ENCODE measurements around the gene GBP7.
A peak's percentile ranks its signal among the peaks of the same experiment; 100 is the strongest.
"Not testable (repeated sequence)": the region's sequence is repeated elsewhere in the genome, so short reads cannot be mapped to it uniquely, and the experiment has no call there.

The GBP7 gene

DNA sequence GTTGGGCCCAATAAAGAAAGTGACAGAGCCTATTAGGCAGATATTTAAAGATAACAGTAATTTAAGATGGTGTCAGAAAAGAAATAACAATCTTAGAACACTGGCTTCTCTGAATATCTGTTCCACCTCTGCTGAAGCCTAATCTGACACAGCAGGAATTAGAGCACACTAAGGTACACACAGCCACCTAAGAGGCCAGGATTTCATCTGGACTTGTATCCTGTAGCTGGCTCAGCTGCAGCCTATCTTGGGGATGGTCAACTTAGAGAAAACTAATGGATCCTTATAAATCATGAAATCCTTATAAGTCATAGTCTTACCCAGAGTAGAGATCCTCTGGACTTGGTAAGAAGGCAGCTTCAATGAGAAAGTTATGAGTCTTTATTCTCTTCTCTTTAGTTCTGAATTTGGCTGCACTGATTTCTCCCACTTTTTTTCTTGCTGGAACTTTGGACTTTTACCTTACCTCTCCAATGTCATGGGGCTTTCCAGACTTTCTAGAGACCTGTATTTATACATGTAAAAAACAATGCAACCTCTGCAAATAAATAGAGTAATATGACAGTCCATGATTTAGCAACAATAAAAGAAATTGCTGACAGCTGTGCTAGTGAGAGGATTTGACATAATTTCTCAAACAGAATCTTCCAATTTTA is at the start of gene GBP7:
Gene GBP7, minus strand, starts transcription at position 403 of the 656 bp plus-strand sequence. CDS start 4,068 bp downstream, outside the sequence.
- peaks cover 5% of the 10 kb centered on the region for H3K4me1 Mint-ChIP-seq (ENCODE audit: low read depth)
- H3K36me3 Mint-ChIP-seq (ENCODE audit: low read depth) = no peaks in the 10 kb centered on the region
- H3K27me3 Mint-ChIP-seq = no peaks in the 10 kb centered on the region
- no peaks in the 10 kb centered on the region for H3K9me3 Mint-ChIP-seq
- H3K27ac Mint-ChIP-seq = no peak within 1 kb of the TSS
- intact Hi-C loops (cut with micrococcal nuclease) = no loop called here
- no peak within 1 kb of the TSS for H3K4me3 Mint-ChIP-seq

DNA sequence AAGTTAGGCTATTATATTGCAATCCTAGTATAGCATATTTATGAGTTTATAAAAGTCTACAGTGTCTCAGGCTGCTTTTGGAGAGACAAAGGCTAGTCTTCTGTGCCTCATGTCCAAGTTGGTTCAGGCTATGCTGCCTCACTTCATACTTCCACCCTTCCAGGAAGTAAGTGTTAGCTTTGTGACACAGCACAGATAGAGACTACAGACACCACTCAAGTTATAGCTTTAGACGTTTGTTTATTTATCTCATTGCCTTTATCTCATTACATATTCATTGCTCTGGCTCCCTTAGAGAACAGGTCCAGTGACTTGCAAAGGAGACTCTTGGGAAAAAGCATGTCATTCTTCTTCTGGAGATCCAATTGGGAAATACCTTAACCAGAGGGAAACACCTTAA is 45.5 kb upstream of the GBP7 start:
- Mint-ChIP-seq H3K9me3 (peaks cover 16% of the 10 kb centered on the region), H3K27ac (no peak overlapping the region), H3K36me3 (ENCODE audit: low read depth) (no peaks in the 10 kb centered on the region), H3K27me3 (no peaks in the 10 kb centered on the region), H3K4me1 (ENCODE audit: low read depth) (no peaks in the 10 kb centered on the region), H3K4me3 (no peak overlapping the region)
- intact Hi-C loops (cut with micrococcal nuclease) = no loop called here

- H3K4me1 Mint-ChIP-seq (ENCODE audit: low read depth); H3K4me3 Mint-ChIP-seq; H3K27ac Mint-ChIP-seq; H3K36me3 Mint-ChIP-seq (ENCODE audit: low read depth); intact Hi-C loops (cut with micrococcal nuclease); H3K27me3 Mint-ChIP-seq: not testable (repeated sequence)
- H3K9me3 Mint-ChIP-seq = peaks cover 16% of the 10 kb centered on the region
These were observed 44.0 kb upstream of the GBP7 start for GRCh38 chr1:89219851-89220250.

DNA sequence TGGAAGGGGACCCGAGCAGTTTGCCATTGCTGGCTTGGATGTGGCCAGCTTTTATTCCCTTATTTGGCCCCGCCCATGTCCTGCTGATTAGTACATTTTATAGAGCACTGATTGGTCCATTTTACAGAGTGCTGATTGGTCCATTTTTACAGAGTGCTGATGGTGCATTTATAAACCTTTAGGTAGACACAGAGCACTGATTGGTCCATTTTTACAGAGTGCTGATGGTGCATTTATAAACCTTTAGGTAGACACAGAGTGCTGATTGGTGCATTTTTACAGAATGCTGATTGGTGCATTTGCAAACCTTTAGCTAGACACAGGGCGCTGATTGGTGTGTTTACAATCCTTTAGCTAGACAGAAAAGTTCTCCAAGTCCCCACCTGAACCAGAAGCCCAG is 43.1 kb upstream of the GBP7 start:
- H3K36me3 Mint-ChIP-seq (ENCODE audit: low read depth); H3K27me3 Mint-ChIP-seq; H3K4me3 Mint-ChIP-seq; intact Hi-C loops (cut with micrococcal nuclease); H3K4me1 Mint-ChIP-seq (ENCODE audit: low read depth); H3K27ac Mint-ChIP-seq: not testable (repeated sequence)
- peaks cover 16% of the 10 kb centered on the region for H3K9me3 Mint-ChIP-seq

- no peaks in the 10 kb centered on the region for H3K27me3 Mint-ChIP-seq
- no peaks in the 10 kb centered on the region for H3K36me3 Mint-ChIP-seq (ENCODE audit: low read depth)
- H3K27ac Mint-ChIP-seq = no peak overlapping the region
- H3K4me3 Mint-ChIP-seq = no peak overlapping the region
- H3K4me1 Mint-ChIP-seq (ENCODE audit: low read depth) = no peaks in the 10 kb centered on the region
- intact Hi-C loops (cut with micrococcal nuclease) = no loop called here
- H3K9me3 Mint-ChIP-seq = peaks cover 15% of the 10 kb centered on the region
These were observed 37.5 kb upstream of the GBP7 start for GRCh38 chr1:89213347-89213746.

- Mint-ChIP-seq H3K36me3 (ENCODE audit: low read depth) (no peaks in the 10 kb centered on the region), H3K4me3 (no peak overlapping the region), H3K27ac (no peak overlapping the region), H3K4me1 (ENCODE audit: low read depth) (no peaks in the 10 kb centered on the region), H3K27me3 (no peaks in the 10 kb centered on the region), H3K9me3 (peaks cover 24% of the 10 kb centered on the region)
- intact Hi-C loops (cut with micrococcal nuclease) = no loop called here
These were observed 35.3 kb upstream of the GBP7 start for GRCh38 chr1:89211035-89211634.

GRCh38 chr1:89206373-89206772 is 30.6 kb upstream of the GBP7 start:
- H3K36me3 Mint-ChIP-seq (ENCODE audit: low read depth) = no peaks in the 10 kb centered on the region
- H3K27ac Mint-ChIP-seq = no peak overlapping the region

DNA sequence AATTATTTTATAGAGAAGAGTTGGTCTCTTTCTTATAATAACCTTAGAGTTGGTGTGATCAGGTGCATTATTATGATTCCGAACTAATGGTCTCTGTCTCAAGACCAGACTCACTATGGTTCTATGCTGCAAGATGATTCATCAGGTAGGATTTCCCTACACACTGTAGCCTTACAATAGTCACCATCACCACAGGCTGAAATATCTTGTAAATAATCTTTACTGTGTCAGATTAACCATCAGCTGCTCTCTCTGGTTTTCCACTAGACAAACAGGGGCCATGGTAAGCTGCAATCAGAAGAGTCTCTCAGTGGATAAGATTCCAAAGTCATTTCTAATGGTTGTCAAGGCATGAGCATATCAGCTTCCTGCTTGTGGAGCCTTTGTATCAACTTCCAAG is 27.4 kb upstream of the GBP7 start:
- intact Hi-C loops (cut with micrococcal nuclease) = no loop called here
- H3K27ac Mint-ChIP-seq = no peak overlapping the region
- H3K27me3 Mint-ChIP-seq = peaks cover under 1% of the 10 kb centered on the region
- no peak overlapping the region for H3K4me3 Mint-ChIP-seq
- H3K36me3 Mint-ChIP-seq (ENCODE audit: low read depth) = peaks cover 3% of the 10 kb centered on the region
- peaks cover 20% of the 10 kb centered on the region for H3K4me1 Mint-ChIP-seq (ENCODE audit: low read depth)
- H3K9me3 Mint-ChIP-seq = peaks cover 40% of the 10 kb centered on the region

More at GRCh38 chr1:89206373-89206772, 30.6 kb upstream of the GBP7 start:
- Mint-ChIP-seq H3K4me3 (no peak overlapping the region), H3K4me1 (ENCODE audit: low read depth) (peaks cover under 1% of the 10 kb centered on the region), H3K27me3 (no peaks in the 10 kb centered on the region), H3K9me3 (peaks cover 46% of the 10 kb centered on the region)
- intact Hi-C loops (cut with micrococcal nuclease) = no loop called here

DNA sequence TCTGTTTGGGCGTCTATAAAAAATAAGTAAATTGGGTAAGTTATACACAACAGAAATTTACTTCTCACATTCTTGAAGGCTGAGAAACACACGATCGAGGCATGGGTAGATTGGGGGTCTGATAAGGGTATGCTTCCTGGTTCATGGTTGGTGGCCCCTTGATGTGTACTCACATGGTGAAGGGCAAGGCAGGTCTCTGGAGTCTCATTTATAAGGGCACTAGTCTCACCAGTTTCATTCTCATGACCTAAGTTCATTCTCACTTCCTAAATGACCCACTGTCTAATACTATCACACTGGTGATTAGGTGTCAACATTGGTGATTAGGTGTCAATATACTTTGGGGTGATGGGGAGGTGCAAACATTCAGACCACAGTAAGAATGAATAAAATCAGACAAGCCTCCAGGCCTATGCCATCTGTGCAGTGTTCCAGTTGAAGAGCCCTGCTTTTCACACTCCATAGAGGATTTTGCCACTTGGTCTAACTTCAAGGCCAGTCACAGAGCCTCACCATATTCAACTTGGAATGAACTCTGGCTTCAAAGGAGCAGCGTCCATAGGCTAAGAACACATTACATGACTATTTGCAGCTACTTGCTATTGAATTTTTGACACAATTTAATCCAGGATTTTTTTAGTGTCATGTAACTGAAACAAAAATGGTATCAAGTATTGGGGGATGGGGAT is 25.4 kb upstream of the GBP7 start:
- peaks cover 27% of the 10 kb centered on the region for H3K4me1 Mint-ChIP-seq (ENCODE audit: low read depth)
- no peak overlapping the region for H3K27ac Mint-ChIP-seq
- H3K27me3 Mint-ChIP-seq = peaks cover 11% of the 10 kb centered on the region
- peaks cover 23% of the 10 kb centered on the region for H3K9me3 Mint-ChIP-seq
- no peak overlapping the region for H3K4me3 Mint-ChIP-seq
- intact Hi-C loops (cut with micrococcal nuclease) = no loop called here
- H3K36me3 Mint-ChIP-seq (ENCODE audit: low read depth) = peaks cover 6% of the 10 kb centered on the region

DNA sequence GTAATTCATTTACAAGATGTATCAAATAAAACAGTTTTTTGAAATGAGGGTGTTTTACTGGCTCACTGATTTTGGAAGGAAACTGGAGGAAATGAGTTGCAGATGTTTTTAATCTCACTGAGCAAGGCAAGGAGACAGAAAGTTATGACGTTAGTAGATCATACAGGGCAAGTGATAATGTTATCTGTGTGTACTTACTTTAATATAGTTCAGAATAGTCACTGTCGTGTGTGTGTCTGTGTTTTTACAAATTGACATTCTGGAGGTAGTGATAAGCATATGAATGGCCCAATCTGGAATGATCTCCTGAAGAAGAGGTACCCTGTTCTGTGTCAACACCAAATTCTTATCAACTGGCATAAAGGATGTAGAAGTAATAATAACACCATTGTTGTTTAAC is 24.9 kb upstream of the GBP7 start:
- intact Hi-C loops (cut with micrococcal nuclease) = no loop called here
- peaks cover 6% of the 10 kb centered on the region for H3K36me3 Mint-ChIP-seq (ENCODE audit: low read depth)
- no peak overlapping the region for H3K27ac Mint-ChIP-seq
- H3K9me3 Mint-ChIP-seq = peaks cover 21% of the 10 kb centered on the region
- peaks cover 11% of the 10 kb centered on the region for H3K27me3 Mint-ChIP-seq
- no peak overlapping the region for H3K4me3 Mint-ChIP-seq
- peaks cover 27% of the 10 kb centered on the region for H3K4me1 Mint-ChIP-seq (ENCODE audit: low read depth)

GRCh38 chr1:89199525-89200031 is 23.8 kb upstream of the GBP7 start:
- Mint-ChIP-seq H3K4me1 (ENCODE audit: low read depth) (peaks cover 27% of the 10 kb centered on the region), H3K9me3 (peaks cover 10% of the 10 kb centered on the region), H3K4me3 (no peak overlapping the region)

DNA sequence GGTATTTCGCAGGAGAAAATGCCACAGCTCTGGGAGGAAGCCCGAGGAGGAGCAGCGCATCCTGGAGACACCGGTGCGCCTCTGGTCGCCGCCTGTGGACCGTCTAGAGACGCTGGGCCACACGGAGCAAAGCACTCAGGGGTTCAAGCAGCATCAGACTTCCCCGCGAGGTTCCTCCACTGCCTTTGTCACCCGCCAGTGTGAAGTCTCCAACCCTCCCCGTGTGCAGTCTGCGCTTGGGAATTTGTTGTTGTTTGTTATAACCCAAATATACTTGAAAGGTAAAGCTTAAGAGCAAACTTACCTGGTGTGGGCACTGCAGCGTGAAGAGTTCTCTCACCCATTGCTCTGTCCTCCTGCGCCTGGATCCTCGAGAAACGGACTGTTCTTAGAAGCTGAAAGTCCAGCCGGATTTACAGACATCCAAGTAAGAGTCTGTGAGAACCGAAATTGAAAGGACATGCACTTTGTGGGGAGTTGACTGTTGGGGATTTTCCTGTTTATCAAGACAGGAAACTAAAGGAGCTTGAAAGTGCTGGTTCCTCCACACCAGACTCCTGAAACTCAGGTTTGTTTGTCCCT is 22.8 kb upstream of the GBP7 start, which contains the start of gene GBP4:
Gene GBP4, minus strand, starts transcription at position 452 of the 582 bp plus-strand sequence. Its CDS starts 108 bp downstream, at position 344.
- peaks cover 27% of the 10 kb centered on the region for H3K4me1 Mint-ChIP-seq (ENCODE audit: low read depth)

More at GRCh38 chr1:89199525-89200031, 23.8 kb upstream of the GBP7 start:
- H3K36me3 Mint-ChIP-seq (ENCODE audit: low read depth) = peaks cover 6% of the 10 kb centered on the region
- H3K27ac Mint-ChIP-seq = peak overlapping the region; percentile 70
- H3K27me3 Mint-ChIP-seq = peaks cover 11% of the 10 kb centered on the region
- intact Hi-C loops (cut with micrococcal nuclease) = no loop called here

GRCh38 chr1:89198081-89198480 is 22.3 kb upstream of the GBP7 start:
- peak overlapping the region; percentile 80 for H3K4me3 Mint-ChIP-seq
- H3K9me3 Mint-ChIP-seq = no peaks in the 10 kb centered on the region
- H3K36me3 Mint-ChIP-seq (ENCODE audit: low read depth) = peaks cover 6% of the 10 kb centered on the region
- intact Hi-C loops (cut with micrococcal nuclease) = no loop called here
- H3K27me3 Mint-ChIP-seq = peaks cover 11% of the 10 kb centered on the region
- peak overlapping the region; percentile 70 for H3K27ac Mint-ChIP-seq
- H3K4me1 Mint-ChIP-seq (ENCODE audit: low read depth) = peaks cover 27% of the 10 kb centered on the region

More for the DNA sequence above, 22.8 kb upstream of the GBP7 start, which contains the start of gene GBP4:
- Mint-ChIP-seq H3K4me3 (peak within 1 kb of the TSS; percentile 80), H3K36me3 (ENCODE audit: low read depth) (peaks cover 6% of the 10 kb centered on the region), H3K9me3 (peaks cover under 1% of the 10 kb centered on the region), H3K27me3 (peaks cover 11% of the 10 kb centered on the region), H3K27ac (peak within 1 kb of the TSS; percentile 70)
- intact Hi-C loops (cut with micrococcal nuclease) = no loop called here

DNA sequence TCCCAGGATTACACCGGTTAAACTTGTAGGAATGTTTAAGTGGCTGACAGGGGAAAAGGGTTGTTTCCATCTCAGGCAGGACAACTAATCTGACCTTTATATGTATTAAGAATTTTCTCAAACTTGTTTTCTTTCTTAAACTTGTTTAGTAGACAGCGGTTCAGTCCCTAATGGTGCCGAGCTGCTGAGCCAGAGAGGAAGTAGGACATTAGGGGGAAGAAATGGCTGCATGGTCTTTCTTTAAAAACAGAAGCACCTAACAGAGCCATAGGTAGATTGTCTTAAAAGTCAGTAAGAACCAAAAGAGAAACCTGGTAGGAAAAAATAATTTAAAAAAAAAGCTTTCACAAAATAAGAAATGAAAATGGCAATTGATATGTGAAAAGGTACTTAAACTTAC is 19.7 kb upstream of the GBP7 start:
- H3K27ac Mint-ChIP-seq = no peak overlapping the region
- H3K27me3 Mint-ChIP-seq = peaks cover 11% of the 10 kb centered on the region
- H3K4me3 Mint-ChIP-seq = no peak overlapping the region
- intact Hi-C loops (cut with micrococcal nuclease) = no loop called here
- H3K4me1 Mint-ChIP-seq (ENCODE audit: low read depth) = peaks cover 17% of the 10 kb centered on the region
- peaks cover 6% of the 10 kb centered on the region for H3K36me3 Mint-ChIP-seq (ENCODE audit: low read depth)
- no peaks in the 10 kb centered on the region for H3K9me3 Mint-ChIP-seq

Data from dendritic cell treated with granulocyte-macrophage colony-stimulating factor and Interleukin-4, amounts not matched to agents 40 ng/mL and 50 ng/mL, for 4 days (primary cell).